Mammary epithelial cell (primary cell): Measurements from ENCODE around the gene BCR.

ENCODE experiments used
- CTCF ChIP-seq, 2 donors: IDR thresholded peaks in 1 of 2; conservative IDR thresholded peaks in 1 of 2; 2 replicates each; pipeline ENCODE4 v1.5.1; 2011 to 2012; ENCODE audit warnings: inconsistent platforms in 2 of 2, low read length in 2 of 2, mild to moderate bottlenecking in 2 of 2, control low read depth in 1 of 2, low read depth in 1 of 2; ENCODE audit not compliant: insufficient read depth in 1 of 2; ENCODE audit errors: extremely low read depth in 1 of 2
- EZH2 ChIP-seq: IDR thresholded peaks from 2 replicates; pipeline ENCODE4 v1.6.1; 2012; ENCODE audit warnings: low read length, inconsistent platforms, borderline replicate concordance

DNA sequence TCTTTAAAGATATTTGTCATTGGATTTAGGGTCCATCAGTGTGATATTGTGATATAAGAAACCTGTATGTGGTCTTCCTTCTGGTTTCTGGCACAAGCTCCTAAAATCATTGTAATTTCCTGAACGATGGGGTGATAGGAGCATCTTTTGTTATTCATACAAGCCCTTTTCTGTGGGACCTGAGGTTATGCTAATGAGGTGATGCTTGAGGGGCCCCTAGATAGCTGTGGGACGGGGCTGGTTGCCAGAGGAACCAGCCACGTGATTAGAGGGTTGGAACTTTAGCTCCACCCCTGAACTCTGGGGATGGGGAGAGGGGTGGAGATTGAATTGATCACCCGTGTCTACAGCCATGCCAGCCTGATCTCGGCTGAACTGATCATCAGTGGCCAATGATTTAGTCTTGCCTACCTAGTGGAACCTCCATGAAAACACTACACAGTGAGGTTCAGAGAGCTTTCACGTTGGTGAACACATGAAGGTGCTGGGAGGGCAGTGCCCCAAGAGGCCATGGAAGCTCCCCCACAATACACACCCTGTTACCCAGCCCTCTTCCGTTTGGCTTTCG lies 62.8 kb downstream of the BCR start:
- TF ChIP-seq CTCF (conservative IDR thresholded peaks at IDR 0.05 in 1 of 2, IDR thresholded peaks at IDR 0.05 in 1 of 2; ENCODE audit: extremely low read depth in 1 of 2, insufficient read depth in 1 of 2, low read depth in 1 of 2, low read length in 2 of 2): no peak
- no peak for TF ChIP-seq EZH2
